Spleen (tissue), 11 donors: Measurements from ENCODE around the gene FRMD5. TPM values are rescaled to one million over a fixed set of nuclear protein-coding genes. Genes with fewer than 3 reads are reported as not detected.
"Not testable (repeated sequence)": the region's sequence is repeated elsewhere in the genome, so short reads cannot be mapped to it uniquely, and the experiment has no call there.

Experiments used
- DNase-seq: peaks from one replicate; pipeline ENCODE4 v3.0.0-alpha.2; 2020
- H3K27ac ChIP-seq, 8 donors: fragments of 200-600 bp; sonication (generic) in 7 of 8; 1 replicate in 4 of 8; 2 replicates in 4 of 8; pipeline versions ENCODE4 v1.5.0 to v1.8.0; 2016 to 2021; ENCODE audit warnings: inconsistent platforms in 4 of 8, mild to moderate bottlenecking in 4 of 8, moderate library complexity in 1 of 8
- H3K27me3 ChIP-seq, 7 donors: fragments of 200-600 bp; sonication (generic) in 6 of 7; replicated peaks in 1 of 7; 1 replicate in 4 of 7; 2 replicates in 3 of 7; pipeline versions ENCODE4 v1.5.0 to v1.8.0; 2016 to 2021; ENCODE audit warnings: inconsistent platforms in 3 of 7, mild to moderate bottlenecking in 1 of 7
- H3K36me3 ChIP-seq, 6 donors: fragments of 200-600 bp; sonication (generic) in 5 of 6; 1 replicate in 4 of 6; 2 replicates in 2 of 6; pipeline versions ENCODE4 v1.5.0 to v1.8.0; 2016 to 2021; ENCODE audit warnings: inconsistent platforms in 2 of 6
- H3K4me1 ChIP-seq, 6 donors: fragments of 200-600 bp; sonication (generic) in 5 of 6; 1 replicate in 3 of 6; 2 replicates in 3 of 6; pipeline versions ENCODE4 v1.5.0 to v1.8.0; 2016 to 2021; ENCODE audit warnings: inconsistent platforms in 3 of 6
- H3K4me3 ChIP-seq, 8 donors: fragments of 200-600 bp; sonication (generic) in 7 of 8; 1 replicate in 4 of 8; 2 replicates in 4 of 8; pipeline versions ENCODE4 v1.5.0 to v1.8.0; 2016 to 2021; ENCODE audit warnings: inconsistent platforms in 4 of 8, mild to moderate bottlenecking in 4 of 8, moderate library complexity in 2 of 8
- H3K9me3 ChIP-seq, 8 donors: fragments of 200-600 bp; sonication (generic) in 7 of 8; 1 replicate in 4 of 8; 2 replicates in 4 of 8; pipeline versions ENCODE4 v1.5.0 to v1.8.0; 2016 to 2021; ENCODE audit warnings: inconsistent platforms in 4 of 8
- CTCF ChIP-seq, 11 experiments: fragments of 200-600 bp in 7 of 11; fragments of 450-650 bp in 4 of 11; sonication (generic) in 4 of 11; IDR thresholded peaks in 8 of 11; conservative IDR thresholded peaks in 3 of 11; 1 replicate in 7 of 11; 2 replicates in 4 of 11; pipeline versions ENCODE4 v1.4.0 to v1.8.0; 2016 to 2021; ENCODE audit warnings: antibody characterized with exemption in 11 of 11, inconsistent platforms in 4 of 11, mild to moderate bottlenecking in 1 of 11
- POLR2A ChIP-seq, 3 donors: fragments of 450-650 bp; IDR thresholded peaks; one replicate each; pipeline ENCODE4 v1.5.1; 2017; ENCODE audit warnings: antibody characterized with exemption in 3 of 3, mild to moderate bottlenecking in 1 of 3
- POLR2AphosphoS5 ChIP-seq, 3 donors: sonication (generic); formaldehyde crosslinking; IDR thresholded peaks; one replicate each; pipeline ENCODE4 v1.5.1; 2017; ENCODE audit warnings: antibody characterized with exemption in 3 of 3
- WGBS, 5 donors: extraction: QIAGEN DNeasy Blood & Tissue Kit in 3 of 5; methylation state at CpG; one replicate each; pipeline versions ENCODE4 v1.1.5 to v1.1.7; 2013 to 2018; 5-methylcytosine and 5-hydroxymethylcytosine counted together
- intact Hi-C: fragments of 100-400 bp; cut with DNase I; formaldehyde crosslinking; loops from one replicate; pipeline ENCODE4 v1.15.0; 2023; ENCODE audit warnings: low total_unique reads
- polyA plus RNA-seq, 3 donors: library from polyadenylated mRNA; stranded (reverse); fragments of 200-250 nt; gene quantifications; one replicate each; pipeline ENCODE4 v1.2.1, GENCODE V29; 2013
- total RNA-seq, 7 donors: library from RNA; depleted of rRNA in 3 of 7; stranded (reverse); fragments of >200 nt in 3 of 7; fragmentation: NEBNext Ultra II Directional in 4 of 7; extraction: Animal tissue kit (Norgen Biotek cat#: 25700) in 4 of 7; gene quantifications; one replicate each; pipeline versions ENCODE4 v1.1.0 to v1.2.1, GENCODE V29; 2016 to 2021
- donor health status: healthy with polysubstance abuse.
- donor health status: DM: no; HTN: no; CAD: no; lungs with moderate emphysema.
- donor health status: DM: no; HTN: no; CAD: no.
- donor health status: Bipolar disorder and iron deficiency.
- donor health status: healthy.
- donor health status: DM: no; HTN: no; CAD: no.
- donor health status: DM: yes; HTN: yes; CAD: no.

FRMD5 gene
- total and polyA plus RNA-seq, 10 donors = 0.09 to 1.0 (median 0.43) TPM; not detected in 1

GRCh38 chr15:43829951-43830540 is 365.0 kb downstream of the FRMD5 start:
- peaks cover 0 to 36% (median 0%) of the 10 kb centered on the region in 6 donors for H3K36me3 ChIP-seq
- WGBS, 5 donors = 91 to 99% (median 94%) methylated on average over 9 of the region's 9 CpGs
- H3K27me3 ChIP-seq, H3K9me3 ChIP-seq, intact Hi-C loops, DNase-seq, H3K27ac ChIP-seq, H3K4me3 ChIP-seq: not testable (repeated sequence)
- peaks cover 12 to 71% (median 36%) of the 10 kb centered on the region in 6 donors for H3K4me1 ChIP-seq

- peaks cover 0 to 17% (median 0%) of the 10 kb centered on the region in 6 donors for H3K36me3 ChIP-seq
- intact Hi-C loops = no loop called here
- no peak for TF ChIP-seq POLR2A (IDR thresholded peaks at IDR 0.05)
- no peak for TF ChIP-seq CTCF (IDR thresholded peaks at IDR 0.05 in 8 of 11, conservative IDR thresholded peaks at IDR 0.05 in 3 of 11)
- no peak for TF ChIP-seq POLR2AphosphoS5 (IDR thresholded peaks at IDR 0.05)
Measured at GRCh38 chr15:43828061-43828657, 366.9 kb downstream of the FRMD5 start.

GRCh38 chr15:43826508-43827341 is 368.3 kb downstream of the FRMD5 start, which contains the start of gene WDR76:
WDR76 (plus strand) TSS chr15:43827002; CDS start chr15:43827033, 31 bp downstream.
- H3K9me3 ChIP-seq = no peaks in the 10 kb centered on the region
- peak within 1 kb of the TSS; percentile 58 to 87 (median 78) for H3K27ac ChIP-seq
- H3K36me3 ChIP-seq = peaks cover 0 to 26% (median 0%) of the 10 kb centered on the region in 6 donors
- intact Hi-C loops = no loop called here
- H3K4me1 ChIP-seq = peaks cover 30 to 93% (median 63%) of the 10 kb centered on the region in 6 donors
- H3K4me3 ChIP-seq = peak within 1 kb of the TSS; percentile 48 to 80 (median 60)
- DNase-seq = peak; percentile 94
- TF ChIP-seq POLR2A (IDR thresholded peaks at IDR 0.05) = peak in 1 of 3 donors; percentile 25
- TF ChIP-seq CTCF (IDR thresholded peaks at IDR 0.05 in 8 of 11, conservative IDR thresholded peaks at IDR 0.05 in 3 of 11) = no peak
- TF ChIP-seq POLR2AphosphoS5 (IDR thresholded peaks at IDR 0.05) = peak; percentile 66 to 84 (median 79)
- H3K27me3 ChIP-seq = no peaks in the 10 kb centered on the region
- WGBS, 5 donors = 3 to 14% (median 5%) methylated on average over 15 to 48 of the region's 48 CpGs

More at GRCh38 chr15:43828061-43828657, 366.9 kb downstream of the FRMD5 start:
- H3K27me3 ChIP-seq = no peaks in the 10 kb centered on the region
- no peaks in the 10 kb centered on the region for H3K9me3 ChIP-seq
- peaks cover 22 to 85% (median 49%) of the 10 kb centered on the region in 6 donors for H3K4me1 ChIP-seq
- 46 to 69% (median 58%) methylated on average over 6 of the region's 6 CpGs for WGBS, 5 donors
- peak overlapping the region in 3 of 8 donors; percentile 58 to 80 (median 72) for H3K4me3 ChIP-seq
- no peak for DNase-seq
- H3K27ac ChIP-seq = peak overlapping the region in 5 of 8 donors; percentile 74 to 87 (median 81)

GRCh38 chr15:43826029-43826507 is 369.0 kb downstream of the FRMD5 start:
- H3K9me3 ChIP-seq = no peaks in the 10 kb centered on the region
- peaks cover 31 to 93% (median 69%) of the 10 kb centered on the region in 6 donors for H3K4me1 ChIP-seq
- WGBS, 5 donors = 94 to 98% (median 95%) methylated on average over 11 of the region's 11 CpGs
- H3K27ac ChIP-seq = peak overlapping the region; percentile 58 to 87 (median 78)
- H3K36me3 ChIP-seq = peaks cover 0 to 23% (median 0%) of the 10 kb centered on the region in 6 donors
- DNase-seq = no peak
- no peak for TF ChIP-seq POLR2A (IDR thresholded peaks at IDR 0.05)
- no peak for TF ChIP-seq POLR2AphosphoS5 (IDR thresholded peaks at IDR 0.05)
- no peak for TF ChIP-seq CTCF (IDR thresholded peaks at IDR 0.05 in 8 of 11, conservative IDR thresholded peaks at IDR 0.05 in 3 of 11)
- intact Hi-C loops = no loop called here
- peak overlapping the region in 7 of 8 donors; percentile 48 to 80 (median 61) for H3K4me3 ChIP-seq
- H3K27me3 ChIP-seq = no peaks in the 10 kb centered on the region

- DNase-seq, H3K27me3 ChIP-seq, intact Hi-C loops, H3K9me3 ChIP-seq: not testable (repeated sequence)
- peaks cover 31 to 94% (median 75%) of the 10 kb centered on the region in 6 donors for H3K4me1 ChIP-seq
- peak overlapping the region in 1 of 8 donors; percentile 77 for H3K4me3 ChIP-seq
- H3K36me3 ChIP-seq = peaks cover 0 to 25% (median 0%) of the 10 kb centered on the region in 6 donors
- 94 to 97% (median 94%) methylated on average over 11 of the region's 11 CpGs for WGBS, 5 donors
- H3K27ac ChIP-seq = peak overlapping the region in 1 of 8 donors; percentile 94
Measured at GRCh38 chr15:43825305-43825704, 369.8 kb downstream of the FRMD5 start.
